GM19099 (cell line): ENCODE measurements around the gene CATSPERD.

Experiments used
- POLR2A ChIP-seq: IDR thresholded peaks from 3 replicates; pipeline ENCODE4 v1.6.1; 2011; ENCODE audit warnings: low read depth; ENCODE audit not compliant: insufficient read length; ENCODE audit errors: extremely low read depth

The CATSPERD gene

GRCh38 chr19:5705552-5705951 is 14.9 kb upstream of the CATSPERD start:
- TF ChIP-seq POLR2A, result no peak

DNA sequence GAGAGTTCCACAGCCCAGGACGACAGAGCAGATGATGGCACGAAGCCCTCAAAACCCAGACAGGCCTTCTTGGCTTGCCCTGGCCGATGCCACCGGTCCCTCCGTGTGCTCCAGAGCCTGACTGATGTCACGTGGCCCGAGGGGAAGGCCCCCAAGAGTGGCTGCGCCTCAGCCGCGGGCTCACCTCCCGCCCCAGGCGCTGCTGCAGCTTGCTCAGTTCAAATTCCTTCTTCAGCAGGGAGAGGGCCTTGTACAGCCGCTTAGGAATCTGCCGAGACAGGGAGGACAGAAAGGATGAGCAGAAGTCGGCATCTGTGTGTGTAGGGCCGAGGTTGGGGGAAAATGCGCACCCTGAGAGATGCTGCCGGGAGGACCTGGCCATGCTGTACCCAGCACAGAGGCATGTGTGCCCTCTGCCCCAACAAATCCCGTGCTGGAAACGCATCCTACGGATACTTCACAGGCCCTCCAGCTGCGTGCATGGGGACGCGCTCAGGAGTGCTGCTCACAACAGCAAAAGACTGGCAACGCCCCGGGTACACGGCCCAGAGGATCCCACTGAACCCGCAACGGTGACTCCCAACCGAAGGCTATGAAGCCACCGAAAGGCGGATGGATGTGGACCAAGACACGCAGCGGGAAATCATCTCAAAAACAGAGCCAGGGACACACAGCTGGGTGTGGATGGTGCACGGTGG is 13.4 kb upstream of the CATSPERD start:
- no peak for TF ChIP-seq POLR2A

DNA sequence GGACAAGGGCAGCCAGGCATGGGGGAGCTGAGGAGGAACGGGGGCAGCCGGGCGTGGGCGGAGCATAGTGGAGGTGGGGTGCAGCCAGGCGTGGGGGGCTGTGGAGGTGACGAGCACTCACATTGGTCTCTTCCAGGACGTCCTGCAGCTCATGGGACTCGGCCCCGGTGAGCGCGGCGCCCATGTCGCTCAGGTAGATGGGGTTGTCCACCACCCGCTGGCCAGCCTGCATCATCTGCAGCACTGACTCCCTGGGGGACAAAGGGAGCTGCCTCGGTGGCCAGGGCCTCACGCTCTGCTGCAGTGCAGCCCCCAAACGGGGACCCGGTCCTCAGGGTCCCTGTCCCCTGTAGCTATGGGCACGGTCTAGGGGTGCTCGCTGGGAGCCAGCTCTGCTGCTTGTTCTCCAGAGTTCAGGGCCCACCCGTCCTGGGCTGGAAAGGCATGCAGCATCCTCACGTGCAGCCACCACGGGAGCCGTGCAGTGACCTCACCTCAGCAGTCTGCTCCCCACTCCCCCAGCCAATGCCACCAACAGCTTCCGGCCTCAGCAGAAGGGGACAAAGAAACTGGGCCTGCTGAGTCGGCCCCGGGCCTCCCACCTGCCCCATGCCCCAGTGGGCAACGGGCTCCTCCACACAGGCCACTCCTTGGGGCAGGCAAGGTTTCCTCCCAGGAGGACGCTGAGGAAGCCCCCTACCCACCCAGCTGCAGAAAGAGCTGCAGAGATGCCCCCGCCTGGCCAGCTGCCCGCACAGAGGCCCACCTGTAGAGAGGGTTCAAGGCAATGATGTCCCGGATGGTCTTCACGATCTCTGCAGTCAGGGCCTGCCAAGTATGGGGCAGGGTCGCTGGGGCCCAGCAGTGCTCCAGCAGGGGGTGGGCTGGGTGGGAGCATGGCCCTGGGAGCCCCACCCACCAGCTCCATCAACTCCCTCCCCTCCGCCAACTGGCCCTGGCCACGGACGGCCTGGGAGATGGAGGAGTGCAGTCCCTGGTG is 12.6 kb upstream of the CATSPERD start:
- no peak for TF ChIP-seq POLR2A

DNA sequence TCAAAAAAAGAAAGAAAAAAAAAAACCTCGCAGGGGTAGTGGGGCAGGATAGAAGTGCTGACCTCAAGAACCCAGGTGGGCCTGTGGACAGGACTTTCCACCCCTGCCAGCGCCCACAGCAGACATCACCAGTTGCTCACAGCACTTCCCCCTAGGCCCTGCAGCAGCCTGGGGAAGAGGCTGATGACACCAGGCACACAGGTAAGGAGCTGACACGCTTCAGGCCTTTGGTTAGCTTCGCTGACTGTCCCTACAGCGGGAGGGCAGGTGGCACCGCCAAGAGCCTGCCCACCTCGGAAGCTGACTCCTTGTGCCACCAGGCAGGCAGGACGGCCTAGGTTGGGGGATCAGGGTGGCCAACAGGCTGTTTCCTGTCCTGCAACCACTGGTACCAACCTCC is 9.4 kb upstream of the CATSPERD start:
- TF ChIP-seq POLR2A, result no peak

DNA sequence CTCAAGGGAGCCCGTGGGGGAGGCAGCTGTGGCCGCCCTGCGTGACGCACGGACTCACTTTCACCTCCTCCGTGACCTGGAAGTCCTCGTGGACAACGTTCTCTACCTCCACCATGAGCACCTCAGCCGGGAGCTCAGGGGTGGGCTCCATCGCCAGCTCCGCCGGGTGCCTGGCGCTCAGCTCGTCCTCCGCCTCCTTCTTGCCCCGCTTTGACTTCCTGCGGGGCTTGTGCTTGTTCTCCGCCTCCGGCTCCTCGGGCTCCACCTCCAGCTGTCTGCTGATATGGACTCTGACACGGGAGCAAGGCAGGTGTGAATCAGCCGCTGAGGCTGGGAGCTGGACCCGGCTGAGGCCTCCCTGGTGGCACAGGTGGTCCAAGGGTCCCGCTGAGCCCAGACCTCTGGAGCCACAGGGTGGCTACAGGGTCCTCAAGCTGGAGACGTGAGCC is 8.7 kb upstream of the CATSPERD start:
- no peak for TF ChIP-seq POLR2A

DNA sequence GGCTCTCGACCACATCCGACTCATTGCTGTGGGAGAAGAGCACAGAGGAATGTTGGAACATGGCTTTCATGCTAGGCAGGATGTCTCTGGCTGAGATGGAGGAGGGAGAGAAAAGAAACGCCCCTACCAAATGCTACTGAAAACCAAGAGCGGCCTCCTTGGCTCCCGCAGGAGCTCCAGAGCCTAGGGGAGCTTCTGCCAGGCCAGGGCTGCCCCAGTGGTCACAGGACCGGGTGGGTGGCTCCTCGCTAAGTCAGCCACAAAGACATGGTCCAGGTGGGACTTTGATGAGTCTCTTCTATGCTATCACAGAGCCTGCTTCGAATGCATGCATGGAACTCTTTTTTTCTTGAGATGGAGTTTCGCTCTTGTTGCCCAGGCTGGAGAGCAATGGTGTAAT is 7.2 kb upstream of the CATSPERD start:
- no peak for TF ChIP-seq POLR2A

DNA sequence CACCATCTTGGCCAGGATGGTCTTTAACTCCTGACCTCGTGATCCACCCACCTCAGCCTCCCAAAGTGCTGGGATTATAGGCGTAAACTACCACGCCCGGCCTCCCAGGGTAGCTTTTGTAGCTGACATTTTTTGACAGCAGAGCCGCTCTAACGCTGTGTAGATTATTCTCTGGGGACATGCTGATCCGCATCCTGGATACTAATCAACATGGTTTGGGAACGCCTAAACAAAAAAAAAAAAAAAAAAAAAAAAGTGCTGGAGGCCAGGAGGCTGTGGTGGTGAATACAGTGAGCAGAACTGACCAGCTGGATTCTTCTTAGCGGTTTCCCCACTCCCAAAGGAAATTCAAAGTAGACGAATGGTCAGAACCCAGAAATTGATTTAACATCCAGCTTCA is 5.6 kb upstream of the CATSPERD start:
- no peak for TF ChIP-seq POLR2A

DNA sequence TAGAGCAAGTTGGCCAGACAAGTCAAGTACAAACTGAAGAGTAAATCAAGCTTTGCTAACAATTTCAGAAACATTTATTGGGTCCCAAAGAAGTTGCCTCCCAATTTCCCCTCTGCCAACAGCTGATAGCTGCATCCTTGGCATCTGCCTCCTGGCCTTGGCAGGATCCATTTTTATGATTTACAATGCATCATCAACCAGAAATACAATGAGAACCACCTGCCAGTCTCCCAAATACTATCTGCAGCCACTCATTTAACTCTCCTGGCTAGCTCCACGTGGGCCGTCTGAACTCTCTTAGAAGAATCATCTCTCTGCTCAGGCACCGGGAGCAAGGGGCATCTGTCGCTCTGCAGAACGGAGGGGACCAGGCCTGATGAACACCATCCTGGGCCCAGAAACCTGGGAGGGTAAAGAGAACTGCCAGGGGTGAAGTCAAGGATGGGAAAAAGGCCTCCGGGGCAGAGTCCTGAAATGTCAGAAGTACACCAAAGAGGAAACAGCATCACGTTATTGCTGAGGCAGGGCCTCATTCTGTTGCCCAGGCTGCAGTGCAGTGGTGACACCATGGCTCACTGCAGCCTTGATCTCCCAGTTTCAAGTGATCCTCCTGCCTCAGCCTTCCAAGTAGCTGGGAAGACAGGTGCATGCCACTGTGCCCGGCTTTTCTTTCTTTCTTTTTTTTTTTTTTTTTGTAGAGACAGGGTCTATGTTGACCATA is 3.1 kb upstream of the CATSPERD start:
- no peak for TF ChIP-seq POLR2A

- TF ChIP-seq POLR2A, result no peak
These were observed 2.3 kb upstream of the CATSPERD start for GRCh38 chr19:5718037-5718578.

DNA sequence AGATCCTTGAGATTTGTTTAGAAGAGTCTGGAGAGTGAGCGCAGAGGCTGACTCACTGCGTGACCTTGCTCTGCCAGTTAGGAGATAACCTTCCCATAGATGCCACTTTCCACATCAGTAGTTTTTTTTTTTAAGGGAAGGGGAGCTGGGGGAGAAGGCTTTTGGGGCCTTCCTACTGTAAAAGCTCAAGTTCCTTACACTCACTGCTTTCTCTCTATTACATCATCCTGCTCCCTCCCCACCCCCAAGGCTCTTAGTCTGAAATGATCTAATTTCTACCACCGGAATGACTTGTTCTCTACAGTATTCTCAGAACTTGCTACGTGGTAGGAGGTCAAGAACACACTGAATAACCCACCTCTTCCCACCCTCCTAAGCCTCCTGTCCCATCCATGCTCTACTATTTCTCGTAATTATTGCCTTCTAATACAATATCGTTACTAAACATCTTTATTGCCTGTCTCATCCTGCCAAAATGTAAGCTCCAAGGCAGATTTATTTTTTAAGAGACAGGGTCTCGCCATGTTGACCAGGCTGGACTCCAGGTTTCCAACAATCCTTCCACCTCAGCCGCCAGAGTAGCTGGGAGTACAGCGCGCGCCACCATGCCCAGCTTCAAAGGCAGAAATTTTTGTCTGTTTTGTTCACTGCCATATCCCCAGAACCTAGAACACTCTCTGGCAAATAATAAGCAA is 1.7 kb upstream of the CATSPERD start:
- no peak for TF ChIP-seq POLR2A

DNA sequence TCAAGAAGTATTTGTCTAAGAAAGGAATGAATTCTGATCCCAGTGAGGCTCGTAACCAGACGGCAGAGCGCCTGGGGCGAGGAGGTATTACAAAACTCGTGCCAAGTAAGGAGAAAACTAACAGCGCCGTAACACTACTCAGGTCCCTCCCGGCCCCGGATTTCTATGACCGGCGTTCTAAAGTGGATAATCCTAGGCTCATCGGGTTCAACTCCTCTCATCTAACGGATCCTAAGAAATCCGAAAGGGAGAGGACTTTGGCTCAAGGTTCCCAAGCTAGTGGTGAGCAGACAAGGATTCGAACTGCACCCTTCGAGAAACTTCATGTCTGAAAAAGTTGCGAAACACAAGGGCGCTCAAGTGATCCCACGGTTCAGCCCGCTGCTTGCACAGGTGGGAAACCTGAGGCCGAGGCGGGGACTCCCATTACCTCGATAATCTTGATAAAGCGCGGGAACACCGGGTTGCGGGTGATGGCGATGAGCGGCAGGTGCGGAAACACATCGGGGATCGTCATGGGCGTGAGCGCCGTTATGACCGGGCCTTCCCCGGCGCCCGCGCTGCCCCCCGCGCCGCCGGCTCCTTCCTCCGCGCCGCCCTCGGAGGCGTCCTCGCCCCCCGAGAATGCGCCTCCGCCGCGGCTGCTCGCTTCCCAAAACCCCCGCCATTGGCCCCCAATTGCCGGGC is 1.0 kb upstream of the CATSPERD start:
- TF ChIP-seq POLR2A, result no peak

GRCh38 chr19:5727453-5728050 is 7.1 kb downstream of the CATSPERD start:
- no peak for TF ChIP-seq POLR2A

DNA sequence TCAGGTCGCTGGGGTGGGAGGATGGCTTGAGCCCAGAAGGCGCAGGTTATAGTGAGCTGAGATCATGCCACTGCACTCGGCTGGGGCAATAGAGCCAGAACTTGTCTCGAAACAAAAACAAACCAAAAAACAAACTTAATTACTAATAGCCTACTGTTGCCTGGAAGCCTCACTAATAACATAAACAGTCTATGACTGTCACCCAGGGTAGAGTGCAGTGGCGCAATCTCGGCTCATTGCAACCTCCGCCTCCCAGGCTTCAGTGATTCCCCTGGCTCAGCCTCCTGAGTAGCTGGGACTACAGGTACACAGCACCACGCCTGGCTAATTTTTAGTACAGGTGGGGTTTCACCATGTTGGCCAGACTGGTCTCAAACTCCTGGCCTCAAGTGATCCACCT is 18.0 kb downstream of the CATSPERD start:
- no peak for TF ChIP-seq POLR2A

GRCh38 chr19:5742051-5742450 is 21.6 kb downstream of the CATSPERD start:
- no peak for TF ChIP-seq POLR2A

DNA sequence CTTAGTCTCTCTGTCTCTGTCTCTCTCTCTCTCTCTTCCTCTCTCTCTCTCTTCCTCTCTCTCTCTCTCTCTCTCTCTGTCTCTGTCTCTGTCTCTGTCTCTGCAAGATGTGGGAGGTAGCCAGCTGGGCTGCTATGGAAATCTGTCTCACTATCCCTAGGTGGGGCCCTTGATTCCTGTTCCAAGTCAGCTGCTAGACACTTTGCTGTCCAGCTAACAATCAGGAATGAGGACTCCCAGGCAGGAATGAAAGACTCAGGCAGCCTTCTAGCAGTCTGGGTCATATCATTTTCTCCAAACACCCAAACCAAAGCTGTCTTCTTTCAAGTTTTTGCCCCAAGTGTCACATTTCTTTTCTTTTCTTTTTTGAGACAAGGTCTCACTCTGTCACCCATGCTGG is 23.2 kb downstream of the CATSPERD start:
- no peak for TF ChIP-seq POLR2A
